Measurements from ENCODE around the gene FUCA2.
"Not testable (repeated sequence)": the region's sequence is repeated elsewhere in the genome, so short reads cannot be mapped to it uniquely, and the experiment has no call there.

FUCA2 gene

DNA sequence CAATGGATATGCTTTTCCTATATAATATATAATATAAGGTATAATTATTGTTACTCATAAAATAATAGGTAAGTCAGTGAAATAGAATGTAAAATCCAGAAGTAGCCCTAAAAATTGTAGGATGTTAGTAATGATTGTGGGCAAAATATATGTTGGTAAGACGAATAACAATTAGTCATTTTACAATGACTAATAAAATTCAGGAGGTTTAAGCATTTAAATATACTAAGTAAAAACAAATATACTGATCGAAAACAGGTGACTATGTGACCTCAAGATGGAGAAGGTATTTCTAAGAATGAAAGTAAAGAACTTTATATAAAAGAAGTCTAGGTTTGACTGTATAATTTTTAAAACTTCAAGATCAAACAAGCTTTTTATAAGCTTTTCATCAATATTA lies 28.9 kb downstream of the FUCA2 start:
- H3K27me3 ChIP-seq (ENCODE audit: insufficient read depth, poor library complexity, severe bottlenecking) = no peaks in the 10 kb centered on the region
- no peak overlapping the region for H3K27ac ChIP-seq (ENCODE audit: poor library complexity, severe bottlenecking)
- TF ChIP-seq, protein P1, sequence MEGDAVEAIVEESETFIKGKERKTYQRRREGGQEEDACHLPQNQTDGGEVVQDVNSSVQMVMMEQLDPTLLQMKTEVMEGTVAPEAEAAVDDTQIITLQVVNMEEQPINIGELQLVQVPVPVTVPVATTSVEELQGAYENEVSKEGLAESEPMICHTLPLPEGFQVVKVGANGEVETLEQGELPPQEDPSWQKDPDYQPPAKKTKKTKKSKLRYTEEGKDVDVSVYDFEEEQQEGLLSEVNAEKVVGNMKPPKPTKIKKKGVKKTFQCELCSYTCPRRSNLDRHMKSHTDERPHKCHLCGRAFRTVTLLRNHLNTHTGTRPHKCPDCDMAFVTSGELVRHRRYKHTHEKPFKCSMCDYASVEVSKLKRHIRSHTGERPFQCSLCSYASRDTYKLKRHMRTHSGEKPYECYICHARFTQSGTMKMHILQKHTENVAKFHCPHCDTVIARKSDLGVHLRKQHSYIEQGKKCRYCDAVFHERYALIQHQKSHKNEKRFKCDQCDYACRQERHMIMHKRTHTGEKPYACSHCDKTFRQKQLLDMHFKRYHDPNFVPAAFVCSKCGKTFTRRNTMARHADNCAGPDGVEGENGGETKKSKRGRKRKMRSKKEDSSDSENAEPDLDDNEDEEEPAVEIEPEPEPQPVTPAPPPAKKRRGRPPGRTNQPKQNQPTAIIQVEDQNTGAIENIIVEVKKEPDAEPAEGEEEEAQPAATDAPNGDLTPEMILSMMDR (IDR thresholded peaks at IDR 0.05; ENCODE audit: poor library complexity, severe bottlenecking) = no peak
- DNase-seq (ENCODE audit: low spot score) (no peak), ATAC-seq (ENCODE audit: low read depth) (no peak)
- H3K4me3 ChIP-seq (ENCODE audit: severe bottlenecking) = no peak overlapping the region
- no peaks in the 10 kb centered on the region for H3K9me3 ChIP-seq (ENCODE audit: severe bottlenecking)
- H3K4me1 ChIP-seq (ENCODE audit: insufficient read depth, poor library complexity, severe bottlenecking) = no peaks in the 10 kb centered on the region
- peaks cover 21% of the 10 kb centered on the region for H3K36me3 ChIP-seq (ENCODE audit: low read depth)

DNA sequence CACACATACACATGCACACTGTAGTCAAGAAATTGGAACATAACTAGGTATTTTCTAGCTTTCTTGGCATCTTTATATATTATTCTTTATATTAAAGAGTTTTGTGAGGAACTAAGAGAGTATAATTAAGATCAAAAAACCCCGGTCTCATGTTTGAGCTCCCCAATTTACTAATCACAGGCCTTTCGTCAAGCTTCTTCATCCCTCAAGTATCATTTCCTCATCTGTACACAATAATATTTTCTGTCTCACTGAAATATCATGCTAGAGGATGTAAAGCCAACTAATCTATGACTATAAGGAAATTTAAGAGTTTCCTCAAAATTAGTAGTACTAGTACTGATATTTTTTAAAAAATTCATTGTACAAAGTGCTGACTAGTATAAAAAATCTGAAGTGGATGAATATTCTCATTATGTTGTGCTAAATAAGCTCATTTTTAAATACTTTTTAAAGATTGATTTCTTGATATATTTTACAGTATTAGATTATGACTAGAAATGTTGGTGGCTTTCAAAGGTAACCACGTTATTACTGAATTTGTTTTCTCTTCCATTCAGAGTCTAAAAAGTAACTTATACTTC lies 32.9 kb downstream of the FUCA2 start:
- DNase-seq (ENCODE audit: low spot score) = no peak
- no peaks in the 10 kb centered on the region for H3K4me1 ChIP-seq (ENCODE audit: insufficient read depth, poor library complexity, severe bottlenecking)
- no peak for ATAC-seq (ENCODE audit: low read depth)
- no peak overlapping the region for H3K27ac ChIP-seq (ENCODE audit: poor library complexity, severe bottlenecking)
- TF ChIP-seq, protein P1 (IDR thresholded peaks at IDR 0.05; ENCODE audit: poor library complexity, severe bottlenecking) = no peak
- H3K36me3 ChIP-seq (ENCODE audit: low read depth) = peaks cover 48% of the 10 kb centered on the region
- H3K27me3 ChIP-seq (ENCODE audit: insufficient read depth, poor library complexity, severe bottlenecking) = no peaks in the 10 kb centered on the region
- no peaks in the 10 kb centered on the region for H3K9me3 ChIP-seq (ENCODE audit: severe bottlenecking)
- H3K4me3 ChIP-seq (ENCODE audit: severe bottlenecking) = no peak overlapping the region

DNA sequence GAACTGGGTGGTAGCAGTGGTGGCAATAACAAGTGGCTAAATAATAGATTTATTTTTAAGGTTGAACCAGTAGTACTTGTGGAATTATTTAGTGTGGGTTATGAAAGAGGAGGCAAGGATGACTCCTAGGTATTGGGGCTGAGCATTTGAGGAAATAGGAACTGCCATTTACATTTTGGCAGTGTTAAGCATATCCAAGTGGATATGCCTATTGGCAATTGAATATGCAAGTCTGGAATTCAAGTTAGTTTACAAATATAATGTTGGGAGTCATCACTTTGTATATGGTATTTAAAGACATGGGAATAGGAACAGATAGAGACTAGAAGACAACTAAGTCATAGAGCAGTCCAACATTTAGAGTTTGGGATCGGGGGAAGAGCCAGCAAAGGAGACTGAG lies 35.0 kb downstream of the FUCA2 start:
- no peak overlapping the region for H3K4me3 ChIP-seq (ENCODE audit: severe bottlenecking)
- no peaks in the 10 kb centered on the region for H3K4me1 ChIP-seq (ENCODE audit: insufficient read depth, poor library complexity, severe bottlenecking)
- H3K36me3 ChIP-seq (ENCODE audit: low read depth) = peaks cover 62% of the 10 kb centered on the region
- no peaks in the 10 kb centered on the region for H3K27me3 ChIP-seq (ENCODE audit: insufficient read depth, poor library complexity, severe bottlenecking)
- TF ChIP-seq, protein P1 (IDR thresholded peaks at IDR 0.05; ENCODE audit: poor library complexity, severe bottlenecking) = no peak
- ATAC-seq (ENCODE audit: low read depth) (no peak), DNase-seq (ENCODE audit: low spot score) (no peak)
- no peak overlapping the region for H3K27ac ChIP-seq (ENCODE audit: poor library complexity, severe bottlenecking)
- H3K9me3 ChIP-seq (ENCODE audit: severe bottlenecking) = no peaks in the 10 kb centered on the region

DNA sequence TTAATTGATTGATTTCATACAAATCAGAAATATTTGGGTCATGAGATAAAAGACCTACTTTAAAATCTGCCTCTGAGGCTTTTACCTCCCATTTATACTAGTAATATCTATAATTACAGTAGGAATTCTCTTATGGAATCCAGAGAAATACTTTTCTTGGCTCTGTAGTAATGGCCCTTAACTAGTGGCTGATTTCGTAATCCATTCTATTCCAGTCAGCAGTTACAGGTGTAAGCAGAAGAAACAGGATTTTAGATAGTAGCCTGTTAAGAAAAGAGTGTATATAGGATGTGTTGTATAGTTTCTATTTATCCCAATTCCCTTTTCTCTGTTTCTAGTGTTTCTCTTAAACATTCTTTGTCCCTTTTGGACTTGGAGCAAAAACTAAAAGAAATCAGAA lies 39.7 kb downstream of the FUCA2 start:
- no peak overlapping the region for H3K4me3 ChIP-seq (ENCODE audit: severe bottlenecking)
- peaks cover 9% of the 10 kb centered on the region for H3K4me1 ChIP-seq (ENCODE audit: insufficient read depth, poor library complexity, severe bottlenecking)
- peaks cover 55% of the 10 kb centered on the region for H3K36me3 ChIP-seq (ENCODE audit: low read depth)
- H3K9me3 ChIP-seq (ENCODE audit: severe bottlenecking) = no peaks in the 10 kb centered on the region
- H3K27me3 ChIP-seq (ENCODE audit: insufficient read depth, poor library complexity, severe bottlenecking) = no peaks in the 10 kb centered on the region
- H3K27ac ChIP-seq (ENCODE audit: poor library complexity, severe bottlenecking) = no peak overlapping the region
- no peak for DNase-seq (ENCODE audit: low spot score)
- TF ChIP-seq, protein P1 (IDR thresholded peaks at IDR 0.05; ENCODE audit: poor library complexity, severe bottlenecking) = no peak
- ATAC-seq (ENCODE audit: low read depth) = no peak

DNA sequence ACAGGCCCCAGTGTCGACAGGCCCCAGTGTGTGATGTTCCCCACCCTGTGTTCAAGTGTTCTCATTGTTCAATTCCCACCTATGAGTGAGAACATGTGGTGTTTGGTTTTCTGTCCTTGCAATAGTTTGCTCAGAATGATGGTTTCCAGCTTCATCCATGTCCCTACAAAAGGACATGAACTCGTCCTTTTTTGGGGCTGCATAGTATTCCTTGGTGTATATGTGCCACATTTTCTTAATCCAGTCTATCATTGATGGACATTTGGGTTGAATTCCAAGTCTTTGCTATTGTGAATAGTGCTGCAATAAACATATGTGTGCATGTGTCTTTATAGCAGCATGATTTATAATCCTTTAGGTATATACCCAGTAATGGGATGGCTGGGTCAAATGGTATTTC lies 42.7 kb downstream of the FUCA2 start:
- H3K9me3 ChIP-seq (ENCODE audit: severe bottlenecking); DNase-seq (ENCODE audit: low spot score); H3K4me3 ChIP-seq (ENCODE audit: severe bottlenecking): not testable (repeated sequence)

More for the DNA sequence above, 42.7 kb downstream of the FUCA2 start:
- H3K27ac ChIP-seq (ENCODE audit: poor library complexity, severe bottlenecking); H3K4me1 ChIP-seq (ENCODE audit: insufficient read depth, poor library complexity, severe bottlenecking); H3K27me3 ChIP-seq (ENCODE audit: insufficient read depth, poor library complexity, severe bottlenecking); ATAC-seq (ENCODE audit: low read depth): not testable (repeated sequence)
- H3K36me3 ChIP-seq (ENCODE audit: low read depth) = peaks cover 45% of the 10 kb centered on the region
